ENCODE data around the gene ACACA. TPM values are rescaled to one million over a fixed set of nuclear protein-coding genes. Genes with fewer than 3 reads are reported as not detected.

Gene ACACA
- total and polyA plus RNA-seq, 2 experiments from 2014 or later: 59.6 to 164 TPM

DNA sequence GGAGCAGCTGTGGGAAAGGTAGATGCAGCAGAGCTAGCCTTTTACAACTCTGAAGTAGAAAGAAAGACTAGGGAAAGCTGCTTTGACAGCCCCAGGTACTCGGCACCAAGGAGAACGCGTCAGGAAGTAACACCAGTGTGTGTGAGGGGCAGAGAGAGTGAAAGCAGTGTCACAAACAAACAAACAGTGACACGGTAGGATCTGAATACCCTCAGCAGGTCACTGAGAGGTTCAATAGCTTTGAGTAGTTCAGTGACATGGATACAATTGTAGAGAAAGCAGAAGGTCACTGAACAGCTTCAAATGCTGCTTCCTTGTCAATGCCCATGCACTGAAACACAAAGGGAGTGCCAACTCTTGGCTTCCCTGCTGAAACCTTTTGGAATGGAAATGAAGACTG lies 181.2 kb downstream of the ACACA start:
- no peaks in the 10 kb centered on the region for H3K79me2 ChIP-seq (replicated peaks; ENCODE audit: insufficient read depth)
- H3K27ac Mint-ChIP-seq: peak overlapping the region; percentile 95
- no peaks in the 10 kb centered on the region for H3K27me3 ChIP-seq (ENCODE audit: insufficient read depth)
- H3K9me2 ChIP-seq (ENCODE audit: insufficient read depth): no peaks in the 10 kb centered on the region
- ATAC-seq: peak; percentile 84
- H3K4me1 ChIP-seq (ENCODE audit: insufficient read depth): peaks cover 20% of the 10 kb centered on the region
- H3K27ac ChIP-seq (ENCODE audit: low read depth): peak overlapping the region; percentile 83
- H3K9me3 Mint-ChIP-seq: no peaks in the 10 kb centered on the region; the same call in 1 of the 3 replicates
- H3F3A ChIP-seq (replicated peaks; ENCODE audit: low read depth): 0 out of 2 replicates have a peak, but pooled peaks cover 6% of the 10 kb centered on the region
- no peak overlapping the region for H3K4me2 ChIP-seq
- TF ChIP-seq, protein P1, sequence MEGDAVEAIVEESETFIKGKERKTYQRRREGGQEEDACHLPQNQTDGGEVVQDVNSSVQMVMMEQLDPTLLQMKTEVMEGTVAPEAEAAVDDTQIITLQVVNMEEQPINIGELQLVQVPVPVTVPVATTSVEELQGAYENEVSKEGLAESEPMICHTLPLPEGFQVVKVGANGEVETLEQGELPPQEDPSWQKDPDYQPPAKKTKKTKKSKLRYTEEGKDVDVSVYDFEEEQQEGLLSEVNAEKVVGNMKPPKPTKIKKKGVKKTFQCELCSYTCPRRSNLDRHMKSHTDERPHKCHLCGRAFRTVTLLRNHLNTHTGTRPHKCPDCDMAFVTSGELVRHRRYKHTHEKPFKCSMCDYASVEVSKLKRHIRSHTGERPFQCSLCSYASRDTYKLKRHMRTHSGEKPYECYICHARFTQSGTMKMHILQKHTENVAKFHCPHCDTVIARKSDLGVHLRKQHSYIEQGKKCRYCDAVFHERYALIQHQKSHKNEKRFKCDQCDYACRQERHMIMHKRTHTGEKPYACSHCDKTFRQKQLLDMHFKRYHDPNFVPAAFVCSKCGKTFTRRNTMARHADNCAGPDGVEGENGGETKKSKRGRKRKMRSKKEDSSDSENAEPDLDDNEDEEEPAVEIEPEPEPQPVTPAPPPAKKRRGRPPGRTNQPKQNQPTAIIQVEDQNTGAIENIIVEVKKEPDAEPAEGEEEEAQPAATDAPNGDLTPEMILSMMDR (conservative IDR thresholded peaks at IDR 0.05; ENCODE audit: low read depth in 2 of 2): no peak
- no peak for TF ChIP-seq EZH2phosphoT487 (IDR thresholded peaks at IDR 0.05; ENCODE audit: unreplicated experiment)
- TF ChIP-seq, protein P2, sequence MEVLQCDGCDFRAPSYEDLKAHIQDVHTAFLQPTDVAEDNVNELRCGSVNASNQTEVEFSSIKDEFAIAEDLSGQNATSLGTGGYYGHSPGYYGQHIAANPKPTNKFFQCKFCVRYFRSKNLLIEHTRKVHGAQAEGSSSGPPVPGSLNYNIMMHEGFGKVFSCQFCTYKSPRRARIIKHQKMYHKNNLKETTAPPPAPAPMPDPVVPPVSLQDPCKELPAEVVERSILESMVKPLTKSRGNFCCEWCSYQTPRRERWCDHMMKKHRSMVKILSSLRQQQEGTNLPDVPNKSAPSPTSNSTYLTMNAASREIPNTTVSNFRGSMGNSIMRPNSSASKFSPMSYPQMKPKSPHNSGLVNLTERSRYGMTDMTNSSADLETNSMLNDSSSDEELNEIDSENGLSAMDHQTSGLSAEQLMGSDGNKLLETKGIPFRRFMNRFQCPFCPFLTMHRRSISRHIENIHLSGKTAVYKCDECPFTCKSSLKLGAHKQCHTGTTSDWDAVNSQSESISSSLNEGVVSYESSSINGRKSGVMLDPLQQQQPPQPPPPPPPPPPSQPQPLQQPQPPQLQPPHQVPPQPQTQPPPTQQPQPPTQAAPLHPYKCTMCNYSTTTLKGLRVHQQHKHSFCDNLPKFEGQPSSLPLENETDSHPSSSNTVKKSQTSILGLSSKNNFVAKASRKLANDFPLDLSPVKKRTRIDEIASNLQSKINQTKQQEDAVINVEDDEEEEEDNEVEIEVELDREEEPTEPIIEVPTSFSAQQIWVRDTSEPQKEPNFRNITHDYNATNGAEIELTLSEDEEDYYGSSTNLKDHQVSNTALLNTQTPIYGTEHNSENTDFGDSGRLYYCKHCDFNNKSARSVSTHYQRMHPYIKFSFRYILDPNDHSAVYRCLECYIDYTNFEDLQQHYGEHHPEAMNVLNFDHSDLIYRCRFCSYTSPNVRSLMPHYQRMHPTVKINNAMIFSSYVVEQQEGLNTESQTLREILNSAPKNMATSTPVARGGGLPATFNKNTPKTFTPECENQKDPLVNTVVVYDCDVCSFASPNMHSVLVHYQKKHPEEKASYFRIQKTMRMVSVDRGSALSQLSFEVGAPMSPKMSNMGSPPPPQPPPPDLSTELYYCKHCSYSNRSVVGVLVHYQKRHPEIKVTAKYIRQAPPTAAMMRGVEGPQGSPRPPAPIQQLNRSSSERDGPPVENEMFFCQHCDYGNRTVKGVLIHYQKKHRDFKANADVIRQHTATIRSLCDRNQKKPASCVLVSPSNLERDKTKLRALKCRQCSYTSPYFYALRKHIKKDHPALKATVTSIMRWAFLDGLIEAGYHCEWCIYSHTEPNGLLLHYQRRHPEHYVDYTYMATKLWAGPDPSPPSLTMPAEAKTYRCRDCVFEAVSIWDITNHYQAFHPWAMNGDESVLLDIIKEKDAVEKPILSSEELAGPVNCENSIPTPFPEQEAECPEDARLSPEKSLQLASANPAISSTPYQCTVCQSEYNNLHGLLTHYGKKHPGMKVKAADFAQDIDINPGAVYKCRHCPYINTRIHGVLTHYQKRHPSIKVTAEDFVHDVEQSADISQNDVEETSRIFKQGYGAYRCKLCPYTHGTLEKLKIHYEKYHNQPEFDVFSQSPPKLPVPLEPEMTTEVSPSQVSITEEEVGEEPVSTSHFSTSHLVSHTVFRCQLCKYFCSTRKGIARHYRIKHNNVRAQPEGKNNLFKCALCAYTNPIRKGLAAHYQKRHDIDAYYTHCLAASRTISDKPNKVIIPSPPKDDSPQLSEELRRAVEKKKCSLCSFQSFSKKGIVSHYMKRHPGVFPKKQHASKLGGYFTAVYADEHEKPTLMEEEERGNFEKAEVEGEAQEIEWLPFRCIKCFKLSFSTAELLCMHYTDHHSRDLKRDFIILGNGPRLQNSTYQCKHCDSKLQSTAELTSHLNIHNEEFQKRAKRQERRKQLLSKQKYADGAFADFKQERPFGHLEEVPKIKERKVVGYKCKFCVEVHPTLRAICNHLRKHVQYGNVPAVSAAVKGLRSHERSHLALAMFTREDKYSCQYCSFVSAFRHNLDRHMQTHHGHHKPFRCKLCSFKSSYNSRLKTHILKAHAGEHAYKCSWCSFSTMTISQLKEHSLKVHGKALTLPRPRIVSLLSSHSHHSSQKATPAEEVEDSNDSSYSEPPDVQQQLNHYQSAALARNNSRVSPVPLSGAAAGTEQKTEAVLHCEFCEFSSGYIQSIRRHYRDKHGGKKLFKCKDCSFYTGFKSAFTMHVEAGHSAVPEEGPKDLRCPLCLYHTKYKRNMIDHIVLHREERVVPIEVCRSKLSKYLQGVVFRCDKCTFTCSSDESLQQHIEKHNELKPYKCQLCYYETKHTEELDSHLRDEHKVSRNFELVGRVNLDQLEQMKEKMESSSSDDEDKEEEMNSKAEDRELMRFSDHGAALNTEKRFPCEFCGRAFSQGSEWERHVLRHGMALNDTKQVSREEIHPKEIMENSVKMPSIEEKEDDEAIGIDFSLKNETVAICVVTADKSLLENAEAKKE (CRISPR knock-in tag; IDR thresholded peaks at IDR 0.05): no peak
- TF ChIP-seq POLR2AphosphoS5 (IDR thresholded peaks at IDR 0.05; ENCODE audit: low read depth): no peak
- TF ChIP-seq NANOG (IDR thresholded peaks at IDR 0.05; ENCODE audit: borderline replicate concordance): no peak
- no peak for TF ChIP-seq CREB1 (CRISPR knock-in tag; IDR thresholded peaks at IDR 0.05; ENCODE audit: low read depth)
- no peak for TF ChIP-seq ZNF331 (CRISPR knock-in tag; IDR thresholded peaks at IDR 0.05; ENCODE audit: low read depth)
- TF ChIP-seq STAT1 (IDR thresholded peaks at IDR 0.05; ENCODE audit: unreplicated experiment): no peak
- TF ChIP-seq, protein P3, sequence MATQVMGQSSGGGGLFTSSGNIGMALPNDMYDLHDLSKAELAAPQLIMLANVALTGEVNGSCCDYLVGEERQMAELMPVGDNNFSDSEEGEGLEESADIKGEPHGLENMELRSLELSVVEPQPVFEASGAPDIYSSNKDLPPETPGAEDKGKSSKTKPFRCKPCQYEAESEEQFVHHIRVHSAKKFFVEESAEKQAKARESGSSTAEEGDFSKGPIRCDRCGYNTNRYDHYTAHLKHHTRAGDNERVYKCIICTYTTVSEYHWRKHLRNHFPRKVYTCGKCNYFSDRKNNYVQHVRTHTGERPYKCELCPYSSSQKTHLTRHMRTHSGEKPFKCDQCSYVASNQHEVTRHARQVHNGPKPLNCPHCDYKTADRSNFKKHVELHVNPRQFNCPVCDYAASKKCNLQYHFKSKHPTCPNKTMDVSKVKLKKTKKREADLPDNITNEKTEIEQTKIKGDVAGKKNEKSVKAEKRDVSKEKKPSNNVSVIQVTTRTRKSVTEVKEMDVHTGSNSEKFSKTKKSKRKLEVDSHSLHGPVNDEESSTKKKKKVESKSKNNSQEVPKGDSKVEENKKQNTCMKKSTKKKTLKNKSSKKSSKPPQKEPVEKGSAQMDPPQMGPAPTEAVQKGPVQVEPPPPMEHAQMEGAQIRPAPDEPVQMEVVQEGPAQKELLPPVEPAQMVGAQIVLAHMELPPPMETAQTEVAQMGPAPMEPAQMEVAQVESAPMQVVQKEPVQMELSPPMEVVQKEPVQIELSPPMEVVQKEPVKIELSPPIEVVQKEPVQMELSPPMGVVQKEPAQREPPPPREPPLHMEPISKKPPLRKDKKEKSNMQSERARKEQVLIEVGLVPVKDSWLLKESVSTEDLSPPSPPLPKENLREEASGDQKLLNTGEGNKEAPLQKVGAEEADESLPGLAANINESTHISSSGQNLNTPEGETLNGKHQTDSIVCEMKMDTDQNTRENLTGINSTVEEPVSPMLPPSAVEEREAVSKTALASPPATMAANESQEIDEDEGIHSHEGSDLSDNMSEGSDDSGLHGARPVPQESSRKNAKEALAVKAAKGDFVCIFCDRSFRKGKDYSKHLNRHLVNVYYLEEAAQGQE (IDR thresholded peaks at IDR 0.05; ENCODE audit: unreplicated experiment): no peak
- TF ChIP-seq, protein P4, sequence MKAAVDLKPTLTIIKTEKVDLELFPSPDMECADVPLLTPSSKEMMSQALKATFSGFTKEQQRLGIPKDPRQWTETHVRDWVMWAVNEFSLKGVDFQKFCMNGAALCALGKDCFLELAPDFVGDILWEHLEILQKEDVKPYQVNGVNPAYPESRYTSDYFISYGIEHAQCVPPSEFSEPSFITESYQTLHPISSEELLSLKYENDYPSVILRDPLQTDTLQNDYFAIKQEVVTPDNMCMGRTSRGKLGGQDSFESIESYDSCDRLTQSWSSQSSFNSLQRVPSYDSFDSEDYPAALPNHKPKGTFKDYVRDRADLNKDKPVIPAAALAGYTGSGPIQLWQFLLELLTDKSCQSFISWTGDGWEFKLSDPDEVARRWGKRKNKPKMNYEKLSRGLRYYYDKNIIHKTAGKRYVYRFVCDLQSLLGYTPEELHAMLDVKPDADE (IDR thresholded peaks at IDR 0.05): no peak
- no peak for TF ChIP-seq JUNB (IDR thresholded peaks at IDR 0.05; ENCODE audit: unreplicated experiment)
- peaks cover 8% of the 10 kb centered on the region; the same call in 1 of the 2 replicates for H4K20me1 ChIP-seq (replicated peaks; ENCODE audit: insufficient read depth)
- H3K36me3 ChIP-seq (ENCODE audit: insufficient read depth): peaks cover 28% of the 10 kb centered on the region
- peak; percentile 33 for DNase-seq (ENCODE audit: low spot score)
- no peaks in the 10 kb centered on the region for H3K27me3 Mint-ChIP-seq (ENCODE audit: insufficient read depth, low read depth, poor library complexity)
- H2AFZ ChIP-seq: no peak overlapping the region
- peak overlapping the region; percentile 9; the same call in 2 of the 3 replicates for H3K4me3 Mint-ChIP-seq
- H3K36me3 Mint-ChIP-seq (ENCODE audit: low read depth): peaks cover 34% of the 10 kb centered on the region
- H3K4me3 ChIP-seq: no peak overlapping the region
- H3K4me1 Mint-ChIP-seq: peaks cover 29% of the 10 kb centered on the region

Data from GM23338 (cell line).